ENCODE measurements around the gene CNN2.

Gene CNN2

DNA sequence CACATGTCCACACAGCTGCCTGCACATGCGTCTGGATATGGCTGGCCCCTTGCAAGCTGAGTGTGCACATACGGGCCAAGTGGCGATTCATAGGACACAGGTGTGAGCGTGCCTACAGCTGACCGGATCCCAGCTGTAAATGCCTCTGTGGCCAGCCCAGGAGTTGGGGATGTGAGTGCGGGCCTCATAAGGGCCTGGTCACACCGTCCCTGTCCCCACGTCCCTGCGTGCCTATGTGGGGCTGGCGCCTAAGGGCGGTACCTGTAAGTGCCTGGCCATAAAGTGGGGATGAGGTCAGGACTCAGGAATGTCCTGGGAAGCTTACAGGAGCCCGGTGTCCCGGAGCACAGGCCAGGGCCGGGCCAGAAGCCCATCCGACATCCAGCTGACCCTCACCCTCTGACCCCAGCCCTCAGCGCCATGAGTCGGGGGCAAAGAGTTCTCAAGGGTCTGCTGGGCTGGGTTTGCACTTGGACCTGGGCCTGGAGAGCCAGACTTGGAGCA lies 39.2 kb downstream of the CNN2 start:
- H3K9ac ChIP-seq (ENCODE audit: low read length), result no peak overlapping the region
- no peak for DNase-seq
- H3K4me2 ChIP-seq (ENCODE audit: low read depth, low read length), result no peak overlapping the region
- TF ChIP-seq, protein P1, sequence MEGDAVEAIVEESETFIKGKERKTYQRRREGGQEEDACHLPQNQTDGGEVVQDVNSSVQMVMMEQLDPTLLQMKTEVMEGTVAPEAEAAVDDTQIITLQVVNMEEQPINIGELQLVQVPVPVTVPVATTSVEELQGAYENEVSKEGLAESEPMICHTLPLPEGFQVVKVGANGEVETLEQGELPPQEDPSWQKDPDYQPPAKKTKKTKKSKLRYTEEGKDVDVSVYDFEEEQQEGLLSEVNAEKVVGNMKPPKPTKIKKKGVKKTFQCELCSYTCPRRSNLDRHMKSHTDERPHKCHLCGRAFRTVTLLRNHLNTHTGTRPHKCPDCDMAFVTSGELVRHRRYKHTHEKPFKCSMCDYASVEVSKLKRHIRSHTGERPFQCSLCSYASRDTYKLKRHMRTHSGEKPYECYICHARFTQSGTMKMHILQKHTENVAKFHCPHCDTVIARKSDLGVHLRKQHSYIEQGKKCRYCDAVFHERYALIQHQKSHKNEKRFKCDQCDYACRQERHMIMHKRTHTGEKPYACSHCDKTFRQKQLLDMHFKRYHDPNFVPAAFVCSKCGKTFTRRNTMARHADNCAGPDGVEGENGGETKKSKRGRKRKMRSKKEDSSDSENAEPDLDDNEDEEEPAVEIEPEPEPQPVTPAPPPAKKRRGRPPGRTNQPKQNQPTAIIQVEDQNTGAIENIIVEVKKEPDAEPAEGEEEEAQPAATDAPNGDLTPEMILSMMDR (IDR thresholded peaks at IDR 0.05; ENCODE audit: low read length), result no peak
- TF ChIP-seq EZH2phosphoT487 (IDR thresholded peaks at IDR 0.05; ENCODE audit: low read length), result no peak
- TF ChIP-seq EZH2 (optimal IDR thresholded peaks at IDR 0.05; ENCODE audit: low read depth, low read length), result no peak
- H3K36me3 ChIP-seq (replicated peaks; ENCODE audit: insufficient read depth, low read length), result 0 out of 2 replicates have a peak, but pooled peaks cover 1% of the 10 kb centered on the region
- no peaks in the 10 kb centered on the region for H3K27me3 ChIP-seq (replicated peaks; ENCODE audit: insufficient read depth, low read length)
- H3F3A ChIP-seq (ENCODE audit: insufficient read depth, low read length), result peaks cover 60% of the 10 kb centered on the region
- H3K79me2 ChIP-seq (ENCODE audit: low read length), result peaks cover 41% of the 10 kb centered on the region
- no peak overlapping the region for H3K27ac ChIP-seq (ENCODE audit: low read length)
- no peak overlapping the region for H2AFZ ChIP-seq (ENCODE audit: low read length)
- no peaks in the 10 kb centered on the region for H3K9me3 ChIP-seq (replicated peaks; ENCODE audit: insufficient read depth, low read length)
- H3K9me2 ChIP-seq (replicated peaks; ENCODE audit: insufficient read depth, low read length), result no peaks in the 10 kb centered on the region
- peaks cover 22% of the 10 kb centered on the region for H3K4me1 ChIP-seq (ENCODE audit: low read length)
- no peaks in the 10 kb centered on the region for H4K20me1 ChIP-seq (ENCODE audit: insufficient read depth, low read length)
- H3K4me3 ChIP-seq (ENCODE audit: low read length), result no peak overlapping the region

DNA sequence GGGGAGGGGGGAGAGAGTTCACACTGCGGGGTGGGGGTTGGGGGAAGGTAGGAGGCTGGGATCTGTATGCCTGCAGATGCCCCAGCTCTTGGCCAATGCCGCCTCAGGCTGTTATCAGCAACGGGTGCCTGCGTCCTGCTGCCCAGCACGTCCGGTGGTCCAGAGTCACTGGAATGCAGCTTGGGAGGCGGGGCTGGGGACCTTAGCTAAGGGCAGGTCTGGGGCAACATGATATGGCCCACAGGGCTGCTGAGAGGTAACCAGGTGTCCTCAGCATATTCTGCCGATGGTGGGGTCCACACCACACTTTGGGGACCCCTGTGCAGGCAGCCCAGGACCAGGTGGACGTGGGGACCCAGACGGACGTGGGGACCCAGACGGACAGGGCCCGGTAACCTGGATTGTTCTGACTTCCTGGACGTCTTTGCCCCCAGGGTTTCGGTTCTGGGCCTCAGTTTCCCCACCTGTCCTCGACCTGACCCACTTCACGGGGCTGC lies 39.9 kb downstream of the CNN2 start:
- Histone ChIP-seq H3K4me1 (ENCODE audit: low read length) (peaks cover 22% of the 10 kb centered on the region), H3K36me3 (replicated peaks; ENCODE audit: insufficient read depth, low read length) (0 out of 2 replicates have a peak, but pooled peaks cover 4% of the 10 kb centered on the region), H3K27me3 (replicated peaks; ENCODE audit: insufficient read depth, low read length) (no peaks in the 10 kb centered on the region), H2AFZ (ENCODE audit: low read length) (peak overlapping the region; percentile 58; the same call in 1 of the 2 replicates), H3K79me2 (ENCODE audit: low read length) (peaks cover 46% of the 10 kb centered on the region), H3K9me2 (replicated peaks; ENCODE audit: insufficient read depth, low read length) (no peaks in the 10 kb centered on the region), H3K27ac (ENCODE audit: low read length) (no peak overlapping the region), H3K9ac (ENCODE audit: low read length) (peak overlapping the region; percentile 83), H3K4me2 (ENCODE audit: low read depth, low read length) (peak overlapping the region; percentile 99), H3F3A (ENCODE audit: insufficient read depth, low read length) (peaks cover 60% of the 10 kb centered on the region), H3K4me3 (ENCODE audit: low read length) (peak overlapping the region; percentile 98), H3K9me3 (replicated peaks; ENCODE audit: insufficient read depth, low read length) (no peaks in the 10 kb centered on the region), H4K20me1 (ENCODE audit: insufficient read depth, low read length) (no peaks in the 10 kb centered on the region)
- DNase-seq, result no peak
- no peak for TF ChIP-seq EZH2 (optimal IDR thresholded peaks at IDR 0.05; ENCODE audit: low read depth, low read length)
- TF ChIP-seq, protein P1 (IDR thresholded peaks at IDR 0.05; ENCODE audit: low read length), result no peak
- no peak for TF ChIP-seq EZH2phosphoT487 (IDR thresholded peaks at IDR 0.05; ENCODE audit: low read length)

DNA sequence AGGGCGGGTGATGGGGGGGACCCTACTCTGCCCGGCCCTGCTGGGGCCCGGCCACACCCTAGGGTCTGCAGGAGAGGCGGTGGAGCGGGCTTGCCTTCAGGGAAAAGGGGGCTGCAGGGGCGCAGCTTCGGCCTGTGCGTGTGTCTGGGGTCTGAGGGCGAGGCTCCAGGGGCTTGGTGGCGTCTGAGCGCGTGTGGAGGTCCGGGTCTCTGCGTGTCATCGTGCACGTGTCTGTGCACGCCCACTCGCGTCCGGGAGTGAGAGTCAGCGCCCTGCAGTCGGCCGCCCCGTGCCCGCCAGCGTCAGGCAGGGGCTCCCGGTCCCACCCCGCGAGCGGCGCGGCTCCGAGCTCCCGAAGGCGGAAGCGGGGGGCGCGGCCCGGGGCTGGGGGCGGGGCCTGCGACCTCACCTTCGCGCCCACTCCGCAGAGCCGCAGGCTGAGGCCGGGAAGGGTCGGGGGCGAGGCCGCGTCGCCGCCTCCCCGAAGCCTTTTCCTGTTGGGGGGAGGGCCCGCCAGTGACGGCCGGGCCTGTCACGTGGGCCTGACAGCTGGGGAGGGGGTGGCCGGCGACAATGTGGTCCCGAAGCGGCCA lies 40.4 kb downstream of the CNN2 start, which contains the start of gene ARHGAP45:
ARHGAP45 (plus strand) TSS at position 420 of the 593 bp plus-strand sequence. CDS start 239 bp downstream, outside the sequence.
- Histone ChIP-seq H3K4me2 (ENCODE audit: low read depth, low read length) (peak within 1 kb of the TSS; percentile 99), H3K4me3 (ENCODE audit: low read length) (peak within 1 kb of the TSS; percentile 98), H3K4me1 (ENCODE audit: low read length) (peaks cover 22% of the 10 kb centered on the region), H3K9me3 (replicated peaks; ENCODE audit: insufficient read depth, low read length) (no peaks in the 10 kb centered on the region), H2AFZ (ENCODE audit: low read length) (peak within 1 kb of the TSS; percentile 58), H4K20me1 (ENCODE audit: insufficient read depth, low read length) (no peaks in the 10 kb centered on the region), H3K27ac (ENCODE audit: low read length) (peak within 1 kb of the TSS; percentile 80), H3K9me2 (replicated peaks; ENCODE audit: insufficient read depth, low read length) (no peaks in the 10 kb centered on the region), H3K36me3 (replicated peaks; ENCODE audit: insufficient read depth, low read length) (0 out of 2 replicates have a peak, but pooled peaks cover 4% of the 10 kb centered on the region), H3F3A (ENCODE audit: insufficient read depth, low read length) (peaks cover 61% of the 10 kb centered on the region), H3K27me3 (replicated peaks; ENCODE audit: insufficient read depth, low read length) (no peaks in the 10 kb centered on the region), H3K79me2 (ENCODE audit: low read length) (peaks cover 50% of the 10 kb centered on the region), H3K9ac (ENCODE audit: low read length) (peak within 1 kb of the TSS; percentile 83)
- DNase-seq, result peak; percentile 89
- TF ChIP-seq EZH2 (optimal IDR thresholded peaks at IDR 0.05; ENCODE audit: low read depth, low read length) (no peak), EZH2phosphoT487 (IDR thresholded peaks at IDR 0.05; ENCODE audit: low read length) (no peak)
- TF ChIP-seq, protein P1 (IDR thresholded peaks at IDR 0.05; ENCODE audit: low read length), result no peak

All from MM.1S (cell line).